Peyer's patch (tissue), 4 donors: ENCODE measurements around the gene MACROD2. TPM values are rescaled to one million over a fixed set of nuclear protein-coding genes. Genes with fewer than 3 reads are reported as not detected.

ENCODE experiments used
- DNase-seq, 3 donors: peaks; one replicate each; pipeline ENCODE4 v3.0.0-alpha.2; 2017 to 2019
- H3K27ac ChIP-seq, 4 donors: fragments of 200-600 bp; sonication (generic); one replicate each; pipeline ENCODE4 v1.5.1; 2016 to 2019
- H3K27me3 ChIP-seq, 2 donors: fragments of 200-600 bp; sonication (generic); one replicate each; pipeline ENCODE4 v1.5.1; 2019
- H3K36me3 ChIP-seq, 3 donors: fragments of 200-600 bp; sonication (generic); one replicate each; pipeline ENCODE4 v1.5.1; 2016 to 2019
- H3K4me1 ChIP-seq, 4 donors: fragments of 200-600 bp; sonication (generic); one replicate each; pipeline ENCODE4 v1.5.1; 2016 to 2019
- H3K4me3 ChIP-seq, 4 donors: fragments of 200-600 bp; sonication (generic); 1 replicate in 3 of 4; 2 replicates in 1 of 4; pipeline ENCODE4 v1.5.1; 2016 to 2019; ENCODE audit warnings: mild to moderate bottlenecking in 1 of 4
- H3K9me3 ChIP-seq, 4 donors: fragments of 200-600 bp; sonication (generic); one replicate each; pipeline ENCODE4 v1.5.1; 2016 to 2019; ENCODE audit warnings: mild to moderate bottlenecking in 1 of 4
- CTCF ChIP-seq, 6 experiments: fragments of 450-650 bp in 4 of 6; fragments of 200-600 bp in 2 of 6; sonication (generic) in 1 of 6; IDR thresholded peaks; one replicate each; pipeline ENCODE4 v1.5.1; 2017 to 2019; ENCODE audit warnings: antibody characterized with exemption in 6 of 6, mild to moderate bottlenecking in 3 of 6, moderate library complexity in 1 of 6
- POLR2A ChIP-seq, 2 donors: fragments of 450-650 bp; IDR thresholded peaks; one replicate each; pipeline ENCODE4 v1.5.1; 2017; ENCODE audit warnings: antibody characterized with exemption in 2 of 2, mild to moderate bottlenecking in 2 of 2, moderate library complexity in 2 of 2
- total RNA-seq, 4 donors: library from RNA; depleted of rRNA; stranded (reverse); fragments of >200 nt; gene quantifications; one replicate each; pipeline ENCODE4 v1.1.0, GENCODE V29; 2016

MACROD2 gene
- total RNA-seq, 4 donors from 2014 or later: 2.5 to 10.7 (median 6.5) TPM

DNA sequence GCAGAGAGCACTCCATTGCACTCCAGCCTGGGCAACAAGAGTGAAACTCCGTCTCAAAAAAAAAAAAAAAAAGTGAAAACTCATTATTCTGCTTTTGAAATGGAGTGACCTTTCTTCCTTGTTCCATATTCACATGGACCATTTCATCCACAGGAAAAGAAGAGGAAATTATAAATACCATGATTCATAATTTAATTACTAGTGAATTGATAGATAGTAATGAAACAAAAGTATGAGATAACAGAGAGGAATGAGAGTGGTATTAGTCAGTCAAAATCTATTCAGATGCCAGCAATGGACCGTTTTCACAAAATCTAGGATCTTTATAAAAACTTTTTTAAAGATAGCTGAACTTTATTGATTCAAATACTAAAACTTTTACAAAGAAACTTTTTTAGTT, 785.2 kb downstream of the MACROD2 start:
- Histone ChIP-seq H3K27ac (no peak overlapping the region), H3K9me3 (no peaks in the 10 kb centered on the region), H3K27me3 (no peaks in the 10 kb centered on the region), H3K4me1 (no peaks in the 10 kb centered on the region), H3K36me3 (peaks cover 0 to 4% (median 0%) of the 10 kb centered on the region in 3 donors), H3K4me3 (no peak overlapping the region)
- no peak for DNase-seq
- TF ChIP-seq CTCF (IDR thresholded peaks at IDR 0.05): no peak
- TF ChIP-seq POLR2A (IDR thresholded peaks at IDR 0.05): no peak

DNA sequence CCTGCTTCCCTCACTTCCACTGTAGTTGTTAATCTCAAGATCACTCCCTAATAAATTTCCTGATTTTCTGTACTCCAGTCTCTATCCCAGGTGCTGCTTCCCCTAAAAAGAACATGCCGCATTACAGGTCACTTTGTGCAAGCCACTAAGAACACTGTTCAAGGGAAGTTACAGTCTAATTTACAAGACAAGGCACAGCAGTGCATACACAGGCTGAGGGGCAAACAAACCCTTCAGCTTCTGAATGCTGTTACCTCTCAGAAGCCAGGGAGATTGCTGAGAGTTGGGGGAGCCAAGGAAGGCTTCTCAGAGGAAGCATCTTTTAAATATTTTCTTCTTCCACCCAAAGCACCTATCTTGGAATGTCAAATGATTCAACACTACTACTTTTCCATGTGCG, 787.4 kb downstream of the MACROD2 start:
- no peak for DNase-seq
- no peak overlapping the region for H3K4me3 ChIP-seq
- peaks cover 0 to 4% (median 0%) of the 10 kb centered on the region in 3 donors for H3K36me3 ChIP-seq
- no peaks in the 10 kb centered on the region for H3K27me3 ChIP-seq
- H3K27ac ChIP-seq: no peak overlapping the region
- H3K9me3 ChIP-seq: no peaks in the 10 kb centered on the region
- TF ChIP-seq POLR2A (IDR thresholded peaks at IDR 0.05): no peak
- TF ChIP-seq CTCF (IDR thresholded peaks at IDR 0.05): no peak
- no peaks in the 10 kb centered on the region for H3K4me1 ChIP-seq

DNA sequence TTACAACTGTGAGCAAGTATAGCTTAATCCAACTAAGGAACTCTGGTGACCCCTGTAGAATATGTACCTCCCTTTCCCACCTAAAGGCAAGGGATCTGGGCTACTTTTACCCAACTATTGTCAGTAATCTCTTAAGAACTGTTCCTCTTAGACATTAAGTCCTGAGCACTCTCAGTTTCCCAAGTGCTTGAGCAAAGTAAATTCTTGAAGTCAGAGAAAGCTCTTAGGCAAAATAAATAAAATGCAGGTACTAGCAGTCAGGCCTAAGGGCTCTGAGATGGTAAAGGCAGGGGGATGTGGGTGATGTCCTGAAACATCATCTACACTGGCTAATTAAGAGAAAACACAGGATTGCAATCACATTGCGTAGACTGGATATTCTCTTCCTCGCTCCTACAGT, 788.5 kb downstream of the MACROD2 start:
- H3K27me3 ChIP-seq: no peaks in the 10 kb centered on the region
- TF ChIP-seq CTCF (IDR thresholded peaks at IDR 0.05) (no peak), POLR2A (IDR thresholded peaks at IDR 0.05) (no peak)
- no peak overlapping the region for H3K27ac ChIP-seq
- H3K36me3 ChIP-seq: peaks cover 0 to 4% (median 0%) of the 10 kb centered on the region in 3 donors
- no peak overlapping the region for H3K4me3 ChIP-seq
- H3K4me1 ChIP-seq: no peaks in the 10 kb centered on the region
- no peak for DNase-seq
- H3K9me3 ChIP-seq: no peaks in the 10 kb centered on the region

DNA sequence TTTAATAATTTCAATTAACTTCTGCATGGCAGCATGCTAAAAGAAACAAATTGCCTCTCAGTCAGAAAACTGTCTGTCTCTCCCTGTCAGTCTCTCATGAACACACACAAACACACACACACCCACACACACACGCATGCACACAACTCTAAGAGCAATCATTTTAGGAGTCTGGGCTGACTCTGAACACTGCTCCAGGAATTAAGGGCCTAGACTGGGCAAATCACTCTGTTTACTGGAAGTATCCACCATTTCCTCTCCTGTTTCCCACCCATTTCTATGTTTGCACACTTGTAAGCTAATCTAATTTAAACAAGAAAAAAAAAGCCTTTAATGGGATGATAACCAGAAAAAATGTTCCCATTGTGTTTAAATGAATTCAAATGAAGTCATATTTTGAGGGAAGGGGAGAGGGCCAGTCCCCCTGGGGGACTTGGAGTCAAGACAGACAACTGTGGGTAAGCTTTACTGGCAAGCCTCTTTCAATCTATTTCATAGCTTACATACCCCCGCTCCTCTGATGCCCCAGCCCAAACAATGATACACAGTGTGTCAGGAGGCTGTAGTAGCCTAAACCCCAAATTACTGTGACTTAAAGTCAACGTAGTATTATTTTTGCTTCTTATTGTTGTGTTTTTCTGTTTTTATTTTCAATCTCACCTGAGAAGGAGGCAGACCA, 789.9 kb downstream of the MACROD2 start:
- peaks cover 0 to 4% (median 0%) of the 10 kb centered on the region in 3 donors for H3K36me3 ChIP-seq
- no peak for DNase-seq
- no peaks in the 10 kb centered on the region for H3K4me1 ChIP-seq
- no peaks in the 10 kb centered on the region for H3K27me3 ChIP-seq
- no peak overlapping the region for H3K4me3 ChIP-seq
- H3K9me3 ChIP-seq: no peaks in the 10 kb centered on the region
- no peak for TF ChIP-seq POLR2A (IDR thresholded peaks at IDR 0.05)
- no peak for TF ChIP-seq CTCF (IDR thresholded peaks at IDR 0.05)
- H3K27ac ChIP-seq: no peak overlapping the region

GRCh38 chr20:14790190-14790589, 794.9 kb downstream of the MACROD2 start:
- DNase-seq: no peak
- Histone ChIP-seq H3K4me3 (no peak overlapping the region), H3K27me3 (no peaks in the 10 kb centered on the region), H3K27ac (no peak overlapping the region), H3K4me1 (no peaks in the 10 kb centered on the region), H3K36me3 (no peaks in the 10 kb centered on the region), H3K9me3 (no peaks in the 10 kb centered on the region)
- TF ChIP-seq CTCF (IDR thresholded peaks at IDR 0.05) (no peak), POLR2A (IDR thresholded peaks at IDR 0.05) (no peak)
